Breast epithelium (tissue), 4 donors: ENCODE measurements around the gene PAQR4. TPM values are rescaled to one million over a fixed set of nuclear protein-coding genes. Genes with fewer than 3 reads are reported as not detected.
A peak's percentile ranks its signal among the peaks of the same experiment; 100 is the strongest.

Experiments
- DNase-seq, 2 donors: peaks; one replicate each; pipeline ENCODE4 v3.0.0-alpha.2; 2019; ENCODE audit warnings: low spot score in 2 of 2
- H3K27ac ChIP-seq, 2 donors: fragments of 200-600 bp; sonication (generic) in 1 of 2; one replicate each; pipeline ENCODE4 v1.5.1; 2016 to 2019; ENCODE audit warnings: mild to moderate bottlenecking in 1 of 2
- H3K27me3 ChIP-seq, 2 donors: fragments of 200-600 bp; sonication (generic) in 1 of 2; one replicate each; pipeline versions ENCODE4 v1.5.1 to v1.6.0; 2017 to 2019; ENCODE audit warnings: control low read depth in 1 of 2, mild to moderate bottlenecking in 1 of 2
- H3K36me3 ChIP-seq: fragments of 200-600 bp; one replicate; pipeline ENCODE4 v1.5.1; 2019
- H3K4me1 ChIP-seq, 2 donors: fragments of 200-600 bp; sonication (generic); one replicate each; pipeline ENCODE4 v1.5.1; 2016 to 2019; ENCODE audit warnings: control low read depth in 1 of 2
- H3K4me3 ChIP-seq, 3 donors: fragments of 200-600 bp; sonication (generic); 1 replicate in 2 of 3; 2 replicates in 1 of 3; pipeline ENCODE4 v1.5.1; 2016 to 2019; ENCODE audit warnings: mild to moderate bottlenecking in 3 of 3, moderate library complexity in 2 of 3
- H3K9me3 ChIP-seq, 2 donors: fragments of 200-600 bp; sonication (generic) in 1 of 2; one replicate each; pipeline ENCODE4 v1.5.1; 2016 to 2019; ENCODE audit warnings: control low read depth in 1 of 2
- CTCF ChIP-seq, 3 donors: fragments of 450-650 bp; IDR thresholded peaks; one replicate each; pipeline ENCODE4 v1.5.1; 2016 to 2017; ENCODE audit warnings: antibody characterized with exemption in 3 of 3, mild to moderate bottlenecking in 3 of 3, moderate library complexity in 3 of 3
- POLR2A ChIP-seq: fragments of 450-650 bp; IDR thresholded peaks from one replicate; pipeline ENCODE4 v1.6.1; 2016; ENCODE audit warnings: antibody characterized with exemption, mild to moderate bottlenecking, moderate library complexity
- POLR2AphosphoS5 ChIP-seq, 3 donors: sonication (generic); formaldehyde crosslinking; IDR thresholded peaks; one replicate each; pipeline ENCODE4 v1.6.1; 2017; ENCODE audit warnings: antibody characterized with exemption in 3 of 3
- intact Hi-C: fragments of 100-400 bp; cut with DNase I; formaldehyde crosslinking; loops from one replicate; pipeline ENCODE4 v1.15.1; 2023; ENCODE audit warnings: low total_unique reads
- total RNA-seq, 3 donors: library from RNA; depleted of rRNA; stranded (reverse); fragments of >200 nt; gene quantifications; one replicate each; pipeline ENCODE4 v1.1.0, GENCODE V29; 2016

The PAQR4 gene
- total RNA-seq, 3 donors from 2014 or later: 2.0 to 4.0 (median 3.7) TPM

GRCh38 chr16:3001316-3001715 lies 32.2 kb downstream of the PAQR4 start:
- no peak for TF ChIP-seq POLR2A
- no peak for TF ChIP-seq POLR2AphosphoS5 (IDR thresholded peaks at IDR 0.05)
- no peak for TF ChIP-seq CTCF (IDR thresholded peaks at IDR 0.05)
- Histone ChIP-seq H3K9me3 (no peaks in the 10 kb centered on the region), H3K27ac (no peak overlapping the region), H3K4me1 (no peaks in the 10 kb centered on the region), H3K4me3 (no peak overlapping the region), H3K36me3 (no peaks in the 10 kb centered on the region), H3K27me3 (no peaks in the 10 kb centered on the region)
- intact Hi-C loops: no loop called here
- no peak for DNase-seq

GRCh38 chr16:3003582-3004270 lies 34.6 kb downstream of the PAQR4 start:
- TF ChIP-seq POLR2A (no peak), CTCF (IDR thresholded peaks at IDR 0.05) (peak in 1 of 3 donors; percentile 47), POLR2AphosphoS5 (IDR thresholded peaks at IDR 0.05) (peak in 1 of 3 donors; percentile 25)
- peak overlapping the region; percentile 17 to 63 (median 43) for H3K4me3 ChIP-seq
- H3K27ac ChIP-seq: peak overlapping the region in 1 of 2 donors; percentile 48
- H3K27me3 ChIP-seq: peaks cover 0 to 2% of the 10 kb centered on the region in 2 donors
- intact Hi-C loops: no loop called here
- H3K36me3 ChIP-seq: no peaks in the 10 kb centered on the region
- no peaks in the 10 kb centered on the region for H3K9me3 ChIP-seq
- H3K4me1 ChIP-seq: no peaks in the 10 kb centered on the region
- DNase-seq: peak; percentile 98

- H3K4me3 ChIP-seq: peak overlapping the region in 2 of 3 donors; percentile 43 to 63
- intact Hi-C loops: no loop called here
- no peaks in the 10 kb centered on the region for H3K9me3 ChIP-seq
- no peak for DNase-seq
- peak overlapping the region in 1 of 2 donors; percentile 48 for H3K27ac ChIP-seq
- H3K27me3 ChIP-seq: peaks cover 0 to 2% of the 10 kb centered on the region in 2 donors
- TF ChIP-seq POLR2AphosphoS5 (IDR thresholded peaks at IDR 0.05) (no peak), CTCF (IDR thresholded peaks at IDR 0.05) (no peak), POLR2A (no peak)
- H3K4me1 ChIP-seq: no peaks in the 10 kb centered on the region
- no peaks in the 10 kb centered on the region for H3K36me3 ChIP-seq
These were observed 35.2 kb downstream of the PAQR4 start for GRCh38 chr16:3004319-3004718.

- no peak for DNase-seq
- TF ChIP-seq POLR2A: no peak
- TF ChIP-seq CTCF (IDR thresholded peaks at IDR 0.05): no peak
- no peak for TF ChIP-seq POLR2AphosphoS5 (IDR thresholded peaks at IDR 0.05)
- Histone ChIP-seq H3K27ac (no peak overlapping the region), H3K27me3 (peaks cover 0 to 2% of the 10 kb centered on the region in 2 donors), H3K4me3 (peak overlapping the region; percentile 17 to 63 (median 43)), H3K9me3 (no peaks in the 10 kb centered on the region), H3K36me3 (no peaks in the 10 kb centered on the region), H3K4me1 (no peaks in the 10 kb centered on the region)
- intact Hi-C loops: no loop called here
These were observed 35.7 kb downstream of the PAQR4 start for GRCh38 chr16:3004781-3005284.
